NT2/D1 (cell line): ENCODE data around the gene PALLD.

Source experiments
- SUZ12 ChIP-seq: IDR thresholded peaks from 2 replicates; pipeline ENCODE4 v1.6.1; 2011; ENCODE audit not compliant: insufficient read length, insufficient read depth; ENCODE audit errors: extremely low read depth
- YY1 ChIP-seq: IDR thresholded peaks from 2 replicates; pipeline ENCODE4 v1.6.1; 2011; ENCODE audit not compliant: insufficient read length, insufficient read depth
- ZNF274 ChIP-seq: IDR thresholded peaks from 2 replicates; pipeline ENCODE4 v1.6.1; 2011; ENCODE audit warnings: mild to moderate bottlenecking, low read depth, low read length

DNA sequence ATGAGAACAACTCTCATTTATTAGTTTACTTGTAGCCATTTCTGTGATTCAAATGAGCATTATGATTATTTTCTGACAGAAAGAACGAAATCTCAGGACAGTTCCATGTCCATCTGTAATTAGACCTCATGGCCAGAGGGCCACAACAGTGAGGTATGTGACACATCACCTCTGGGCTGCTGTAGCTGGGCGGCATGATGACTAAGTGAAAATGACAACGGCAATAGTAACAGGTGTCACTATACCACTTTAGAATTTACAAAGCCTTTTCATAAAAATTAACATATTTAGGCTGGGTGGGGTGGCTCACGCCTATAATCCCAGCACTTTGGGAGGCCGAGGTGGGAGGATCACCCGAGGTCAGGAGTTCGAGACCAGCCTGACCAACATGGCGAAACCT, 260.6 kb downstream of the PALLD start:
- TF ChIP-seq YY1 (no peak), ZNF274 (no peak), SUZ12 (no peak)
